Stomach (tissue), 4 donors: ENCODE data around the gene FNDC11.

Source experiments
- EP300 ChIP-seq: sonication (generic); formaldehyde crosslinking; IDR thresholded peaks from one replicate; pipeline ENCODE4 v1.6.1; 2017; ENCODE audit warnings: antibody characterized with exemption
- POLR2A ChIP-seq, 4 donors: fragments of 450-650 bp; IDR thresholded peaks; one replicate each; pipeline ENCODE4 v1.6.1; 2016; ENCODE audit warnings: antibody characterized with exemption in 4 of 4, control low read depth in 2 of 4, mild to moderate bottlenecking in 1 of 4, moderate library complexity in 1 of 4
- POLR2AphosphoS5 ChIP-seq, 3 donors: sonication (generic); formaldehyde crosslinking; IDR thresholded peaks; one replicate each; pipeline ENCODE4 v1.6.1; 2016; ENCODE audit warnings: antibody characterized with exemption in 3 of 3
- TF ChIP-seq, protein P1 (sequence below), 7 experiments: fragments of 450-650 bp in 4 of 7; fragments of 200-600 bp in 3 of 7; sonication (generic) in 3 of 7; IDR thresholded peaks; one replicate each; pipeline ENCODE4 v1.5.1; 2016 to 2019; ENCODE audit warnings: antibody characterized with exemption in 7 of 7, control low read depth in 2 of 7, mild to moderate bottlenecking in 1 of 7

DNA sequence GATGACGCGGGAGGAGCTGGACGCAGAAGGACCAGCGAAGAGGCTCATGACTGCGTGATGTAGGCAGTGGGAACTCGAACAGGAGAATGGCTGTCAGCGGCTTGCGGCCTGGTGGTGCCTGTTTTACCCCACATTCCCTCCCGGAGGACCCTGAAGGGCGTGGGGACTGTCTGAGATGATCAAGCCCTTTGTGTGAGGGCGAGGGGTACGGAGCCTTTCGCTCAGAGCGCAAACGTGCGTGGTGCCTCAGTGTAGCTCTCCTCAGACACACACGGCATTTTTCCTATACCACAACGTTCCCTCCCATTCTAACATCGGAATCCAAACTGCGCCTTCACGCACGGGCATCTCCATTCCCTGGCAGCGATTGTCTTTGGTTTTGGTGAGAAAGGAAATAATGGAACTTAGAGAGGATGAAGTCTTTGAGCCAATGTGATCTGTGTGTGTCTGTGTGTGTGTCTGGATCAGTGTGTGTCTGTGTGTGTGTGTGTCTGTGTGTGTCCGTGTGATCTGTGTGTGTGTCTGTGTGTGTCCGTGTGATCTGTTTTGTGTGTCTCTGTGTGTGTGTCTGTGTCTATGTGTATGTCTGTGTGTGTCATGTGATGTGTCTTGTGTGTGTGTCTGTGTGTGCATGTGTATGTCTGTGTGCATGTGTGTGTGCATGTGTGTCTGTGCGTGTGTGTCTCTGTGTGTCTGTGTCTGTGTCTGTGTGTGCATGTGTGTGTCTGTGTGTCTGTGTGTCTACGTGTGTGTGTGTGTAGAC lies 22.1 kb upstream of the FNDC11 start:
- TF ChIP-seq, protein P1, sequence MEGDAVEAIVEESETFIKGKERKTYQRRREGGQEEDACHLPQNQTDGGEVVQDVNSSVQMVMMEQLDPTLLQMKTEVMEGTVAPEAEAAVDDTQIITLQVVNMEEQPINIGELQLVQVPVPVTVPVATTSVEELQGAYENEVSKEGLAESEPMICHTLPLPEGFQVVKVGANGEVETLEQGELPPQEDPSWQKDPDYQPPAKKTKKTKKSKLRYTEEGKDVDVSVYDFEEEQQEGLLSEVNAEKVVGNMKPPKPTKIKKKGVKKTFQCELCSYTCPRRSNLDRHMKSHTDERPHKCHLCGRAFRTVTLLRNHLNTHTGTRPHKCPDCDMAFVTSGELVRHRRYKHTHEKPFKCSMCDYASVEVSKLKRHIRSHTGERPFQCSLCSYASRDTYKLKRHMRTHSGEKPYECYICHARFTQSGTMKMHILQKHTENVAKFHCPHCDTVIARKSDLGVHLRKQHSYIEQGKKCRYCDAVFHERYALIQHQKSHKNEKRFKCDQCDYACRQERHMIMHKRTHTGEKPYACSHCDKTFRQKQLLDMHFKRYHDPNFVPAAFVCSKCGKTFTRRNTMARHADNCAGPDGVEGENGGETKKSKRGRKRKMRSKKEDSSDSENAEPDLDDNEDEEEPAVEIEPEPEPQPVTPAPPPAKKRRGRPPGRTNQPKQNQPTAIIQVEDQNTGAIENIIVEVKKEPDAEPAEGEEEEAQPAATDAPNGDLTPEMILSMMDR (IDR thresholded peaks at IDR 0.05), result no peak
- TF ChIP-seq POLR2A (IDR thresholded peaks at IDR 0.05) (no peak), POLR2AphosphoS5 (IDR thresholded peaks at IDR 0.05) (no peak), EP300 (no peak)
